ENCODE results near the gene PCDH17.

The PCDH17 gene

GRCh38 chr13:57724486-57725272, 93.1 kb downstream of the PCDH17 start:
- no CpG with 5 or more reads among the region's 12 CpGs for WGBS (ENCODE audit: extremely low coverage, insufficient coverage, insufficient read length)
- Histone ChIP-seq H3K4me1 (ENCODE audit: control insufficient read depth in 1 of 2, insufficient read depth in 2 of 2, low read length in 2 of 2) (no peaks in the 10 kb centered on the region), H3K4me2 (ENCODE audit: low read length) (no peak overlapping the region), H3K79me1 (ENCODE audit: low read length) (no peaks in the 10 kb centered on the region), H3K9me3 (ENCODE audit: insufficient read depth, low read depth, low read length) (no peaks in the 10 kb centered on the region), H3K27me3 (ENCODE audit: insufficient read depth, low read length) (no peaks in the 10 kb centered on the region), H3K23ac (ENCODE audit: low read length) (no peak overlapping the region), H2AK5ac (ENCODE audit: low read length) (no peak overlapping the region), H4K12ac (ENCODE audit: low read depth, low read length) (no peak overlapping the region), H3K18ac (ENCODE audit: low read length) (no peak overlapping the region), H2BK120ac (ENCODE audit: insufficient read depth, low read length, poor library complexity) (no peak overlapping the region), H3K4ac (ENCODE audit: low read depth, low read length) (no peak overlapping the region), H4K91ac (ENCODE audit: low read depth, low read length) (no peak overlapping the region), H2BK12ac (ENCODE audit: low read length) (no peak overlapping the region), H3K36me3 (ENCODE audit: control insufficient read depth in 1 of 2, insufficient read depth in 2 of 2, low read length in 2 of 2) (no peaks in the 10 kb centered on the region), H3K14ac (ENCODE audit: low read length) (no peak overlapping the region), H3K79me2 (ENCODE audit: control insufficient read depth, insufficient read depth, low read length, poor library complexity) (peaks cover 2% of the 10 kb centered on the region), H3K27ac (ENCODE audit: low read depth, low read length) (no peak overlapping the region), H2BK5ac (ENCODE audit: low read depth, low read length, poor library complexity) (no peak overlapping the region), H4K8ac (ENCODE audit: low read depth, low read length) (no peak overlapping the region), H3K9ac (ENCODE audit: low read length) (no peak overlapping the region), H2AFZ (ENCODE audit: insufficient read depth, low read length, poor library complexity) (no peak overlapping the region), H3K4me3 (ENCODE audit: low read depth, low read length) (no peak overlapping the region)
- no peak for DNase-seq

GRCh38 chr13:57725480-57725879, 93.9 kb downstream of the PCDH17 start:
- Histone ChIP-seq H2BK5ac (ENCODE audit: low read depth, low read length, poor library complexity) (no peak overlapping the region), H3K18ac (ENCODE audit: low read length) (no peak overlapping the region), H2AFZ (ENCODE audit: insufficient read depth, low read length, poor library complexity) (no peak overlapping the region), H4K8ac (ENCODE audit: low read depth, low read length) (no peak overlapping the region), H3K4me2 (ENCODE audit: low read length) (no peak overlapping the region), H2BK12ac (ENCODE audit: low read length) (no peak overlapping the region), H3K23ac (ENCODE audit: low read length) (no peak overlapping the region), H3K79me2 (ENCODE audit: control insufficient read depth, insufficient read depth, low read length, poor library complexity) (peaks cover 2% of the 10 kb centered on the region), H3K27me3 (ENCODE audit: insufficient read depth, low read length) (no peaks in the 10 kb centered on the region), H4K12ac (ENCODE audit: low read depth, low read length) (no peak overlapping the region), H3K14ac (ENCODE audit: low read length) (no peak overlapping the region), H4K91ac (ENCODE audit: low read depth, low read length) (no peak overlapping the region), H3K79me1 (ENCODE audit: low read length) (no peaks in the 10 kb centered on the region), H2AK5ac (ENCODE audit: low read length) (no peak overlapping the region), H3K27ac (ENCODE audit: low read depth, low read length) (no peak overlapping the region), H3K9ac (ENCODE audit: low read length) (no peak overlapping the region), H3K9me3 (ENCODE audit: insufficient read depth, low read depth, low read length) (no peaks in the 10 kb centered on the region), H3K4ac (ENCODE audit: low read depth, low read length) (no peak overlapping the region), H3K4me3 (ENCODE audit: low read depth, low read length) (no peak overlapping the region), H3K36me3 (ENCODE audit: control insufficient read depth in 1 of 2, insufficient read depth in 2 of 2, low read length in 2 of 2) (no peaks in the 10 kb centered on the region), H3K4me1 (ENCODE audit: control insufficient read depth in 1 of 2, insufficient read depth in 2 of 2, low read length in 2 of 2) (no peaks in the 10 kb centered on the region), H2BK120ac (ENCODE audit: insufficient read depth, low read length, poor library complexity) (no peak overlapping the region)
- WGBS (ENCODE audit: extremely low coverage, insufficient coverage, insufficient read length), result no CpG with 5 or more reads among the region's 2 CpGs
- no peak for DNase-seq

DNA sequence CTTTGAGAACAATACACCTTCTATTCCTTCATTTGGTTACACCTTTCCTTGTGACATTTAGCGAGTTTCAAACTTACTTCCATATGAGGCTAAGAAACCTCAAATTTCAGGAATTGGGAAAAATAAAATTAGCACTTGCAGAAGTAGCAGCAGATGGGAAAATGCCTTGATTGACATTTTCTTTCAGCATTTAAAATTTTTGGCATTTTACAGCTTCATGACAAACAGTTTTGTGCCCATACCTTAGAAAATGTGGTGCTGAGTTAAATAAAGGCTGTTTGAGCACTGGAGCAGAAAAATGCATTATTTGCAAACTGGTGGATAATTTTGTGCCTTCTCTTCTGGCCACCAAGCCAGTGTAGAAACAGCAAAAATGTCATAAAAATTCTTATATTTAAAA, 95.4 kb downstream of the PCDH17 start:
- H4K12ac ChIP-seq (ENCODE audit: low read depth, low read length), result no peak overlapping the region
- no CpG with 5 or more reads among the region's 1 CpG for WGBS (ENCODE audit: extremely low coverage, insufficient coverage, insufficient read length)
- H4K8ac ChIP-seq (ENCODE audit: low read depth, low read length), result no peak overlapping the region
- H3K23ac ChIP-seq (ENCODE audit: low read length), result no peak overlapping the region
- no peak overlapping the region for H2AK5ac ChIP-seq (ENCODE audit: low read length)
- no peaks in the 10 kb centered on the region for H3K36me3 ChIP-seq (ENCODE audit: control insufficient read depth in 1 of 2, insufficient read depth in 2 of 2, low read length in 2 of 2)
- H2BK5ac ChIP-seq (ENCODE audit: low read depth, low read length, poor library complexity), result no peak overlapping the region
- H3K4me3 ChIP-seq (ENCODE audit: low read depth, low read length), result no peak overlapping the region
- no peak overlapping the region for H3K14ac ChIP-seq (ENCODE audit: low read length)
- no peak overlapping the region for H2AFZ ChIP-seq (ENCODE audit: insufficient read depth, low read length, poor library complexity)
- H3K4me1 ChIP-seq (ENCODE audit: control insufficient read depth in 1 of 2, insufficient read depth in 2 of 2, low read length in 2 of 2), result no peaks in the 10 kb centered on the region
- H3K9me3 ChIP-seq (ENCODE audit: insufficient read depth, low read depth, low read length), result no peaks in the 10 kb centered on the region
- peaks cover 2% of the 10 kb centered on the region for H3K79me2 ChIP-seq (ENCODE audit: control insufficient read depth, insufficient read depth, low read length, poor library complexity)
- H2BK120ac ChIP-seq (ENCODE audit: insufficient read depth, low read length, poor library complexity), result no peak overlapping the region
- H3K79me1 ChIP-seq (ENCODE audit: low read length), result no peaks in the 10 kb centered on the region
- H3K4me2 ChIP-seq (ENCODE audit: low read length), result no peak overlapping the region
- no peak overlapping the region for H3K4ac ChIP-seq (ENCODE audit: low read depth, low read length)
- no peak overlapping the region for H3K27ac ChIP-seq (ENCODE audit: low read depth, low read length)
- no peaks in the 10 kb centered on the region for H3K27me3 ChIP-seq (ENCODE audit: insufficient read depth, low read length)
- no peak for DNase-seq
- H3K9ac ChIP-seq (ENCODE audit: low read length), result no peak overlapping the region
- no peak overlapping the region for H4K91ac ChIP-seq (ENCODE audit: low read depth, low read length)
- no peak overlapping the region for H2BK12ac ChIP-seq (ENCODE audit: low read length)
- H3K18ac ChIP-seq (ENCODE audit: low read length), result no peak overlapping the region

DNA sequence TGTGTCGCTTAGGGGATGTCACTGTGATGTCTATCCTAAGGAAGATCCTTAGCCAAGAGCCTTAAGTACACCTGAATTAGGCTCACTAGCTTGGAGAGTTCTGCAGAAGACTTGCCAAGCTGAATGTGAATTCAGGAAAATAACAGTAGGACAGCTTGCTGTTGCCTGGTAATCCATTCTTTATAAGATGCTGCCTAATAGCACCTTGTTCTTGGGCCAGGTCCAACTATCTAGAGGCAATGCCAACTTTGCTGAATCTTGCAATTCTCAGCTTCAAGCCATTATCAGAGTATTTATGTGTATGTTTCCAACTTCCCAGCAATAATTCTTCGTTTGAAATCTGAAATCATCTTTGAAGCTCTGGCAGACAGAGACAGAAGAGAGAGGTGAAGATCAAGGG, 102.8 kb downstream of the PCDH17 start:
- Histone ChIP-seq H2AFZ (ENCODE audit: insufficient read depth, low read length, poor library complexity) (no peak overlapping the region), H3K4me2 (ENCODE audit: low read length) (no peak overlapping the region), H3K9ac (ENCODE audit: low read length) (no peak overlapping the region), H4K91ac (ENCODE audit: low read depth, low read length) (no peak overlapping the region), H2BK5ac (ENCODE audit: low read depth, low read length, poor library complexity) (no peak overlapping the region), H3K27me3 (ENCODE audit: insufficient read depth, low read length) (no peaks in the 10 kb centered on the region), H3K9me3 (ENCODE audit: insufficient read depth, low read depth, low read length) (no peaks in the 10 kb centered on the region), H3K4me1 (ENCODE audit: control insufficient read depth in 1 of 2, insufficient read depth in 2 of 2, low read length in 2 of 2) (no peaks in the 10 kb centered on the region), H3K18ac (ENCODE audit: low read length) (no peak overlapping the region), H3K14ac (ENCODE audit: low read length) (no peak overlapping the region), H3K4me3 (ENCODE audit: low read depth, low read length) (no peak overlapping the region), H2AK5ac (ENCODE audit: low read length) (no peak overlapping the region), H3K79me2 (ENCODE audit: control insufficient read depth, insufficient read depth, low read length, poor library complexity) (no peaks in the 10 kb centered on the region), H3K23ac (ENCODE audit: low read length) (no peak overlapping the region), H3K79me1 (ENCODE audit: low read length) (no peaks in the 10 kb centered on the region), H4K8ac (ENCODE audit: low read depth, low read length) (no peak overlapping the region), H2BK120ac (ENCODE audit: insufficient read depth, low read length, poor library complexity) (no peak overlapping the region), H3K36me3 (ENCODE audit: control insufficient read depth in 1 of 2, insufficient read depth in 2 of 2, low read length in 2 of 2) (no peaks in the 10 kb centered on the region), H2BK12ac (ENCODE audit: low read length) (no peak overlapping the region), H3K4ac (ENCODE audit: low read depth, low read length) (no peak overlapping the region), H3K27ac (ENCODE audit: low read depth, low read length) (no peak overlapping the region), H4K12ac (ENCODE audit: low read depth, low read length) (no peak overlapping the region)
- no peak for DNase-seq
- WGBS (ENCODE audit: extremely low coverage, insufficient coverage, insufficient read length), result 100% methylated on average over 1 of the region's 2 CpGs
